NCI-H2029 (cell line): Measurements from ENCODE around the gene RNF166.
A peak's percentile ranks its signal among the peaks of the same experiment; 100 is the strongest.

Experiments
- DNase-seq: peaks from one replicate; lab custom pipeline; 2025; lab: John Stamatoyannopoulos, UW

RNF166 gene

GRCh38 chr16:88652762-88653063, 53.5 kb downstream of the RNF166 start:
- no peak for DNase-seq

GRCh38 chr16:88651989-88652761, 54.0 kb downstream of the RNF166 start:
- DNase-seq, result no peak

GRCh38 chr16:88651276-88651988, 54.8 kb downstream of the RNF166 start:
- DNase-seq, result peak; percentile 63

GRCh38 chr16:88650749-88651275, 55.4 kb downstream of the RNF166 start, which contains the start of gene CYBA:
Gene CYBA (minus strand): TSS chr16:88651053. CDS start chr16:88651013, 40 bp downstream.
- peak; percentile 13 for DNase-seq

GRCh38 chr16:88649924-88650748, 56.1 kb downstream of the RNF166 start:
- DNase-seq, result no peak

- peak; percentile 33 for DNase-seq
Measured at GRCh38 chr16:88649195-88649923, 56.8 kb downstream of the RNF166 start.

- DNase-seq, result no peak
Measured at GRCh38 chr16:88647178-88648070, 58.8 kb downstream of the RNF166 start.
